Type B pancreatic cell (in vitro differentiated cells): ENCODE data around the gene LAPTM5. TPM values are rescaled to one million over a fixed set of nuclear protein-coding genes. Genes with fewer than 3 reads are reported as not detected.

Experiments
- DNase-seq: peaks from one replicate; pipeline ENCODE4 v3.0.0; 2021; ENCODE audit warnings: mixed read lengths; ENCODE audit not compliant: unreplicated experiment; ENCODE audit errors: extremely low spot score
- H3K27ac Mint-ChIP-seq: 2 replicates; pipeline ENCODE4 v1.8.0; 2021; ENCODE audit warnings: mild to moderate bottlenecking, mixed read lengths
- H3K27me3 Mint-ChIP-seq: 2 replicates; pipeline ENCODE4 v1.8.0; 2021; ENCODE audit warnings: mixed read lengths
- H3K36me3 Mint-ChIP-seq: 2 replicates; pipeline ENCODE4 v1.8.0; 2021; ENCODE audit warnings: mixed read lengths
- H3K4me1 Mint-ChIP-seq: one replicate; pipeline ENCODE4 v1.8.0; 2021; ENCODE audit warnings: mixed read lengths; ENCODE audit not compliant: unreplicated experiment
- H3K4me3 Mint-ChIP-seq: 2 replicates; pipeline ENCODE4 v1.8.0; 2021; ENCODE audit warnings: mild to moderate bottlenecking, mixed read lengths
- H3K9me3 Mint-ChIP-seq: 2 replicates; pipeline ENCODE4 v1.8.0; 2021; ENCODE audit warnings: mixed read lengths
- total RNA-seq: library from RNA; stranded (reverse); gene quantifications from 2 replicates; pipeline ENCODE4 v1.2.1, GENCODE V29; 2021; ENCODE audit warnings: low replicate concordance
- TF ChIP-seq, protein P1 (sequence below): fragments of 200-600 bp; sonication (generic); conservative IDR thresholded peaks from 2 replicates; pipeline ENCODE4 v1.5.0; 2021; ENCODE audit warnings: antibody characterized with exemption, mild to moderate bottlenecking

The LAPTM5 gene
- total RNA-seq, 1 donor from 2014 or later, result 0.24 TPM

- peak overlapping the region; percentile 87 for H3K27ac Mint-ChIP-seq
- TF ChIP-seq, protein P1, sequence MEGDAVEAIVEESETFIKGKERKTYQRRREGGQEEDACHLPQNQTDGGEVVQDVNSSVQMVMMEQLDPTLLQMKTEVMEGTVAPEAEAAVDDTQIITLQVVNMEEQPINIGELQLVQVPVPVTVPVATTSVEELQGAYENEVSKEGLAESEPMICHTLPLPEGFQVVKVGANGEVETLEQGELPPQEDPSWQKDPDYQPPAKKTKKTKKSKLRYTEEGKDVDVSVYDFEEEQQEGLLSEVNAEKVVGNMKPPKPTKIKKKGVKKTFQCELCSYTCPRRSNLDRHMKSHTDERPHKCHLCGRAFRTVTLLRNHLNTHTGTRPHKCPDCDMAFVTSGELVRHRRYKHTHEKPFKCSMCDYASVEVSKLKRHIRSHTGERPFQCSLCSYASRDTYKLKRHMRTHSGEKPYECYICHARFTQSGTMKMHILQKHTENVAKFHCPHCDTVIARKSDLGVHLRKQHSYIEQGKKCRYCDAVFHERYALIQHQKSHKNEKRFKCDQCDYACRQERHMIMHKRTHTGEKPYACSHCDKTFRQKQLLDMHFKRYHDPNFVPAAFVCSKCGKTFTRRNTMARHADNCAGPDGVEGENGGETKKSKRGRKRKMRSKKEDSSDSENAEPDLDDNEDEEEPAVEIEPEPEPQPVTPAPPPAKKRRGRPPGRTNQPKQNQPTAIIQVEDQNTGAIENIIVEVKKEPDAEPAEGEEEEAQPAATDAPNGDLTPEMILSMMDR, result no peak
- H3K36me3 Mint-ChIP-seq, result no peaks in the 10 kb centered on the region
- no peak for DNase-seq
- H3K9me3 Mint-ChIP-seq, result no peaks in the 10 kb centered on the region
- H3K4me1 Mint-ChIP-seq, result peaks cover 45% of the 10 kb centered on the region
- no peak overlapping the region for H3K4me3 Mint-ChIP-seq
- H3K27me3 Mint-ChIP-seq, result no peaks in the 10 kb centered on the region
These were observed 6.8 kb downstream of the LAPTM5 start for GRCh38 chr1:30750731-30751291.

GRCh38 chr1:30749691-30750583, 7.6 kb downstream of the LAPTM5 start:
- H3K36me3 Mint-ChIP-seq, result no peaks in the 10 kb centered on the region
- no peak for DNase-seq
- no peaks in the 10 kb centered on the region for H3K9me3 Mint-ChIP-seq
- H3K4me1 Mint-ChIP-seq, result peaks cover 45% of the 10 kb centered on the region
- H3K4me3 Mint-ChIP-seq, result no peak overlapping the region
- TF ChIP-seq, protein P1, result no peak
- H3K27me3 Mint-ChIP-seq, result no peaks in the 10 kb centered on the region
- peak overlapping the region; percentile 87 for H3K27ac Mint-ChIP-seq

DNA sequence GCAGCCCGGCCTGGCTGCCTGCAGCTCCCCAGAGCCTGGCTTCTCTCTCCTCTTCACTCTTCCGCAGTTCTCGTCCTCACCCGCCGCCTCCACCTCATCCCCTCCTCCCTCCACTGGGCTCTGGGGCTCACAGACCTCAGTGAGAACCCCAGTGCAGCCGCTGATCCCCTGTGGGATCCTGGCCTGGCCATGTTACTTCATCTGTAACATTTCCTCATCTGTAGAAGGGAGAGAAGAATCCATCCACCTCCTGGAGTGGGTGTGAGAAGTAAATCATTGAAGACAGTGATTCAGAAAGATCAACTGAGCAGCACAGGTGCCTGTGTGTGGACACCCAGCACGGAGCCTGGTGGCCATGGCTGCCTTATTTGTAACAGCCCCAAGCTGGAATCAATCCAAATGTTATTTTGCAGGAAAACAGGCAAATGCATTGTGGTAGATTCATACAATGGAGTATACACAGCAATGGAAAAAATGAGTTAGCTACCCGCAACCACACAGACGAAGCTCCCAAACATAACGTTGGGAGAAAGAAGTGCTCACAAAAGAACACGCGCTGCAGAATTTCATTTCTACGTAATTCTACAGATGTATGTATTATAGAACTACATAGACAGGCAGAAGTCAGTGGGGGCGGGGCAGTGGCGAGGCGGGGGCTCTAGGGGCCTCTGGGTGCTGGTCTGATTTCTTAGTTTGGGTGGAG, 8.7 kb downstream of the LAPTM5 start:
- no peak for DNase-seq
- TF ChIP-seq, protein P1, result no peak
- no peaks in the 10 kb centered on the region for H3K27me3 Mint-ChIP-seq
- H3K9me3 Mint-ChIP-seq, result no peaks in the 10 kb centered on the region
- H3K27ac Mint-ChIP-seq, result peak overlapping the region; percentile 87
- no peak overlapping the region for H3K4me3 Mint-ChIP-seq
- peaks cover 45% of the 10 kb centered on the region for H3K4me1 Mint-ChIP-seq
- H3K36me3 Mint-ChIP-seq, result no peaks in the 10 kb centered on the region

DNA sequence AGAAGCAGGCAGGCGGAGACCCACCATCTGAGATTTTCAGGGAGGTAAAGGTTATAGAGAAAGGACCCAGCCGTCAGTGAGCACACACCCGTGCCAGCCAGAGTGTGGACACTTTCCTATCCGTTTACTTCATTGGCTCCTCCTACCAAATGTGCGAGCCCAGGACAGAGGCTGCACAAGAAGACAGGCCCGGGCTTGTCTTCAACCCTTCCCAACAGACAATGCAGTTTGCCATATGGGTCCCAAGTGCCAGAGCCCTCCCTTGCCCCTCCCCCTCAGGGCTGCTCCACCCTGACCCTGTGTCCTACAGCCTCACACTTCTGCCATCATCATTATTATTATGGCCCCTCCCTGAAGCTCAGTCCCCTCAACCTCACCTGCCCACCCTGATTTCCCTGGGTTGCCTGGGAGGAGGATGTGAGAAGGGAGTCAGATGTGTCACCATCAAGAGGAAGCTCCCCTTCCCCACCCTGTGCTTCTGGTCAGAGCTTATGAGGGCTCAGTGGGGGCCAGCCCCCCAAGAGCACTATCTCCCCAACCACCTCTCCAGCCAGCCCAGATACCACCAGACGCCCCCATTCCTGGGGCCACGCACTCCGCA, 9.4 kb downstream of the LAPTM5 start:
- no peak for DNase-seq

More for the DNA sequence above, 9.4 kb downstream of the LAPTM5 start:
- Mint-ChIP-seq H3K27ac (peak overlapping the region; percentile 87), H3K9me3 (no peaks in the 10 kb centered on the region), H3K27me3 (no peaks in the 10 kb centered on the region), H3K4me3 (no peak overlapping the region), H3K36me3 (no peaks in the 10 kb centered on the region), H3K4me1 (peaks cover 41% of the 10 kb centered on the region)
- TF ChIP-seq, protein P1, result no peak
